Measurements from ENCODE around the gene PCDHA9.
A peak's percentile ranks its signal among the peaks of the same experiment; 100 is the strongest.
"Not testable (repeated sequence)": the region's sequence is repeated elsewhere in the genome, so short reads cannot be mapped to it uniquely, and the experiment has no call there.

Gene PCDHA9

GRCh38 chr5:140833993-140834392, 14.2 kb upstream of the PCDHA9 start, which contains the start of gene PCDHA7:
Gene PCDHA7 (plus strand): TSS chr5:140834269. CDS start chr5:140834384, 115 bp downstream.
- DNase-seq (ENCODE audit: low spot score) = no peak

- DNase-seq (ENCODE audit: low spot score) = not testable (repeated sequence)
Observed at GRCh38 chr5:140834439-140835008, 13.7 kb upstream of the PCDHA9 start.

GRCh38 chr5:140835622-140836510, 12.3 kb upstream of the PCDHA9 start:
- DNase-seq (ENCODE audit: low spot score) = no peak

- peak; percentile 52 for DNase-seq (ENCODE audit: low spot score)
Observed at GRCh38 chr5:140840978-140841962, 6.9 kb upstream of the PCDHA9 start, which contains the start of gene PCDHA8. Gene PCDHA8 (plus strand): TSS chr5:140841187. CDS start chr5:140841322, 135 bp downstream.

GRCh38 chr5:140842798-140843733, 5.1 kb upstream of the PCDHA9 start:
- DNase-seq (ENCODE audit: low spot score) = no peak

GRCh38 chr5:140849831-140850634, 1.9 kb downstream of the PCDHA9 start:
- DNase-seq (ENCODE audit: low spot score) = not testable (repeated sequence)

GRCh38 chr5:140855772-140856674, 7.8 kb downstream of the PCDHA9 start, which contains the start of gene PCDHA10:
Gene PCDHA10 (plus strand): TSS chr5:140855897. CDS start chr5:140856049, 152 bp downstream.
- no peak for DNase-seq (ENCODE audit: low spot score)

GRCh38 chr5:140857177-140857986, 9.2 kb downstream of the PCDHA9 start:
- no peak for DNase-seq (ENCODE audit: low spot score)

GRCh38 chr5:140857987-140858240, 9.7 kb downstream of the PCDHA9 start:
- DNase-seq (ENCODE audit: low spot score) = no peak

GRCh38 chr5:140862441-140863295, 14.5 kb downstream of the PCDHA9 start:
- no peak for DNase-seq (ENCODE audit: low spot score)

GRCh38 chr5:140868721-140869554, 20.8 kb downstream of the PCDHA9 start, which contains the start of gene PCDHA11:
Gene PCDHA11 (plus strand): TSS chr5:140868957. CDS start chr5:140869104, 147 bp downstream.
- DNase-seq (ENCODE audit: low spot score) = peak; percentile 82

- no peak for DNase-seq (ENCODE audit: low spot score)
Observed at GRCh38 chr5:140869555-140869886, 21.3 kb downstream of the PCDHA9 start.

- no peak for DNase-seq (ENCODE audit: low spot score)
Observed at GRCh38 chr5:140870221-140871201, 22.3 kb downstream of the PCDHA9 start.
